ENCODE data around the gene NPHP1. TPM values are rescaled to one million over a fixed set of nuclear protein-coding genes. Genes with fewer than 3 reads are reported as not detected.

Gene NPHP1
- total and polyA plus RNA-seq, 2 donors (not counting 3 experiments of a cell fraction or from before 2014, with no cell fraction given), result 2.3 to 5.9 TPM

GRCh38 chr2:110220190-110220564 is 15.4 kb upstream of the NPHP1 start:
- Histone ChIP-seq H2AFZ (ENCODE audit: low read depth, low read length) (no peak overlapping the region), H3K79me2 (ENCODE audit: control insufficient read depth, insufficient read depth, low read length) (no peaks in the 10 kb centered on the region), H3K27ac (ENCODE audit: insufficient read depth, low read depth, low read length) (no peak overlapping the region), H3K4me1 (ENCODE audit: control insufficient read depth, extremely low read depth, insufficient read depth, low read length) (no peaks in the 10 kb centered on the region), H3K4me3 (replicated peaks in 1 of 3; ENCODE audit: insufficient read depth in 1 of 3, low read depth in 1 of 3, low read length in 3 of 3) (no peak overlapping the region), H3K36me3 (ENCODE audit: control insufficient read depth in 2 of 2, extremely low read depth in 1 of 2, insufficient read depth in 2 of 2, low read length in 2 of 2) (no peaks in the 10 kb centered on the region), H3K9me3 (replicated peaks; ENCODE audit: control insufficient read depth, insufficient read depth, low read length) (no peaks in the 10 kb centered on the region), H3K9me1 (replicated peaks; ENCODE audit: control insufficient read depth, extremely low read depth, insufficient read depth, low read length) (no peaks in the 10 kb centered on the region), H4K20me1 (replicated peaks; ENCODE audit: control insufficient read depth, extremely low read depth, insufficient read depth, low read length) (no peaks in the 10 kb centered on the region), H3K4me2 (ENCODE audit: insufficient read depth, low read length) (no peak overlapping the region), H3K9ac (replicated peaks; ENCODE audit: extremely low read depth, insufficient read depth, low read length) (no peak overlapping the region), H3K27me3 (ENCODE audit: control insufficient read depth in 2 of 2, insufficient read depth in 2 of 2, low read length in 2 of 2) (peaks cover 43 to 63% of the 10 kb centered on the region in 2 experiments)
- no peak for DNase-seq (ENCODE audit: low read depth, low spot score)
- TF ChIP-seq FOS (IDR thresholded peaks at IDR 0.05; ENCODE audit: borderline replicate concordance, insufficient read depth, low read length) (no peak), GATA2 (IDR thresholded peaks at IDR 0.05; ENCODE audit: insufficient read depth, insufficient read length, low read depth, low read length) (no peak), MYC (IDR thresholded peaks at IDR 0.05; ENCODE audit: low read depth, low read length) (no peak), POLR2AphosphoS5 (IDR thresholded peaks at IDR 0.05; ENCODE audit: insufficient read depth, low read depth, low read length) (no peak), POLR2A (IDR thresholded peaks at IDR 0.05; ENCODE audit: low read depth, low read length) (no peak), CTCF (IDR thresholded peaks at IDR 0.05; ENCODE audit: extremely low read depth in 1 of 2, insufficient read depth in 1 of 2, low read depth in 1 of 2, low read length in 2 of 2) (no peak), MAX (IDR thresholded peaks at IDR 0.05; ENCODE audit: insufficient read depth, insufficient read length) (no peak), JUN (IDR thresholded peaks at IDR 0.05; ENCODE audit: borderline replicate concordance, insufficient read depth, insufficient read length, low read depth) (no peak), EZH2 (IDR thresholded peaks at IDR 0.05; ENCODE audit: borderline replicate concordance, low read depth, low read length, severe bottlenecking) (no peak)
- ChIA-PET CTCF (no interaction called here), POLR2A (no interaction called here)
- BruUV-seq (replicated peaks), result no TSS peak
- FAIRE-seq, result no peak
- dilution Hi-C loops (cut with MboI; ENCODE audit: extremely low pct_ligation_motif_present, low sequenced_read_pairs) (no loop called here), intact Hi-C loops (cut with micrococcal nuclease) (no loop called here)
